Measurements from ENCODE around the gene OR4C45. TPM values are rescaled to one million over a fixed set of nuclear protein-coding genes. Genes with fewer than 3 reads are reported as not detected.

Gene OR4C45
- total RNA-seq, 1 experiment from 2014 or later: not detected

DNA sequence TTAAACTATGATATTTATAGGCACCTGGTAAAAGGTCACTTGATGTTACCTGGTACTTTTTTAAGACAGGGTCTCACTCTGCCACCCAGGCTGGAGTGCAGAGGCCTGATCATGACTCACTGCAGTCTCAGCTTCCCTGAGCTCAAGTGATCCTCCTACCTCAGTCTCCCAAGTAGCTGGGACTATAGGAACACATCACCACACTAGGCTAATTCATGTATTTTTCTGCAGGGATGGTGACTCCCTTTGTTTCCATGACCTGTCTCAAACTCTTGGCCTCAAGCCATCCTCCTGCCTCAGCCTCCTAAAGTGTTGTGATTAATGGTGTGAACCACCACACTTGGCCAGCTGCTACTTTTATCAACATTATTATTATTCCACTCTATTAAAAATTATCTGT lies 47.6 kb downstream of the OR4C45 start:
- H3K9ac ChIP-seq (ENCODE audit: low read length): no peak overlapping the region
- H3K27ac ChIP-seq (ENCODE audit: low read length): no peak overlapping the region
- ATAC-seq: no peak
- ChIA-PET POLR2A (ENCODE audit: unreplicated experiment) (no interaction called here), CTCF (no interaction called here)
- no TSS peak for BruUV-seq (replicated peaks)
- no peaks in the 10 kb centered on the region for H3K9me3 ChIP-seq (ENCODE audit: low read length)
- H3K79me2 ChIP-seq (ENCODE audit: low read length): no peaks in the 10 kb centered on the region
- H3F3A ChIP-seq (ENCODE audit: low read length, unreplicated experiment): no peaks in the 10 kb centered on the region
- no peaks in the 10 kb centered on the region for H3K36me3 ChIP-seq (ENCODE audit: low read depth, low read length)
- no peaks in the 10 kb centered on the region for H3K27me3 ChIP-seq (ENCODE audit: low read length)
- no peak for DNase-seq
- H3K4me2 ChIP-seq (ENCODE audit: low read length): no peak overlapping the region
- H2AFZ ChIP-seq (ENCODE audit: low read length): no peak overlapping the region
- no peaks in the 10 kb centered on the region for H4K20me1 ChIP-seq (ENCODE audit: low read length)
- no peaks in the 10 kb centered on the region for H3K4me1 ChIP-seq (ENCODE audit: insufficient read depth, low read length)
- no peaks in the 10 kb centered on the region for H3K9me2 ChIP-seq (replicated peaks; ENCODE audit: low read length)
- intact Hi-C loops (cut with micrococcal nuclease): no loop called here
- H3K4me3 ChIP-seq (ENCODE audit: low read length): no peak overlapping the region
- TF ChIP-seq EZH2phosphoT487 (IDR thresholded peaks at IDR 0.05; ENCODE audit: borderline replicate concordance, low read length) (no peak), EZH2 (IDR thresholded peaks at IDR 0.05; ENCODE audit: low read length, unreplicated experiment) (no peak)
- TF ChIP-seq, protein P1, sequence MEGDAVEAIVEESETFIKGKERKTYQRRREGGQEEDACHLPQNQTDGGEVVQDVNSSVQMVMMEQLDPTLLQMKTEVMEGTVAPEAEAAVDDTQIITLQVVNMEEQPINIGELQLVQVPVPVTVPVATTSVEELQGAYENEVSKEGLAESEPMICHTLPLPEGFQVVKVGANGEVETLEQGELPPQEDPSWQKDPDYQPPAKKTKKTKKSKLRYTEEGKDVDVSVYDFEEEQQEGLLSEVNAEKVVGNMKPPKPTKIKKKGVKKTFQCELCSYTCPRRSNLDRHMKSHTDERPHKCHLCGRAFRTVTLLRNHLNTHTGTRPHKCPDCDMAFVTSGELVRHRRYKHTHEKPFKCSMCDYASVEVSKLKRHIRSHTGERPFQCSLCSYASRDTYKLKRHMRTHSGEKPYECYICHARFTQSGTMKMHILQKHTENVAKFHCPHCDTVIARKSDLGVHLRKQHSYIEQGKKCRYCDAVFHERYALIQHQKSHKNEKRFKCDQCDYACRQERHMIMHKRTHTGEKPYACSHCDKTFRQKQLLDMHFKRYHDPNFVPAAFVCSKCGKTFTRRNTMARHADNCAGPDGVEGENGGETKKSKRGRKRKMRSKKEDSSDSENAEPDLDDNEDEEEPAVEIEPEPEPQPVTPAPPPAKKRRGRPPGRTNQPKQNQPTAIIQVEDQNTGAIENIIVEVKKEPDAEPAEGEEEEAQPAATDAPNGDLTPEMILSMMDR (conservative IDR thresholded peaks at IDR 0.05; ENCODE audit: low read depth, low read length): no peak

Other genes with a start within 250 kb of the OR4C45 start
- gene OR4C13, start 80.5 kb upstream of the OR4C45 start, total RNA-seq (2014; rRNA removed): not detected in 2 replicates
- not detected in 2 replicates for gene OR4C12, start 50.3 kb upstream of the OR4C45 start, total RNA-seq (2014; rRNA removed)

All from PC-3 (cell line).